ENCODE results near the gene C19orf38.

C19orf38 gene

GRCh38 chr19:10812196-10812595, 36.0 kb upstream of the C19orf38 start:
- H3K27ac ChIP-seq (ENCODE audit: low read depth, low read length), result no peak overlapping the region
- no peaks in the 10 kb centered on the region for H3K79me2 ChIP-seq (ENCODE audit: control insufficient read depth, low read length)
- no peaks in the 10 kb centered on the region for H3K27me3 ChIP-seq (ENCODE audit: control insufficient read depth, low read length)
- H3K9me3 ChIP-seq (ENCODE audit: control insufficient read depth, insufficient read depth, low read length), result no peaks in the 10 kb centered on the region
- no peaks in the 10 kb centered on the region for H3K9me2 ChIP-seq (replicated peaks; ENCODE audit: control insufficient read depth, low read length)
- TF ChIP-seq, protein P1, sequence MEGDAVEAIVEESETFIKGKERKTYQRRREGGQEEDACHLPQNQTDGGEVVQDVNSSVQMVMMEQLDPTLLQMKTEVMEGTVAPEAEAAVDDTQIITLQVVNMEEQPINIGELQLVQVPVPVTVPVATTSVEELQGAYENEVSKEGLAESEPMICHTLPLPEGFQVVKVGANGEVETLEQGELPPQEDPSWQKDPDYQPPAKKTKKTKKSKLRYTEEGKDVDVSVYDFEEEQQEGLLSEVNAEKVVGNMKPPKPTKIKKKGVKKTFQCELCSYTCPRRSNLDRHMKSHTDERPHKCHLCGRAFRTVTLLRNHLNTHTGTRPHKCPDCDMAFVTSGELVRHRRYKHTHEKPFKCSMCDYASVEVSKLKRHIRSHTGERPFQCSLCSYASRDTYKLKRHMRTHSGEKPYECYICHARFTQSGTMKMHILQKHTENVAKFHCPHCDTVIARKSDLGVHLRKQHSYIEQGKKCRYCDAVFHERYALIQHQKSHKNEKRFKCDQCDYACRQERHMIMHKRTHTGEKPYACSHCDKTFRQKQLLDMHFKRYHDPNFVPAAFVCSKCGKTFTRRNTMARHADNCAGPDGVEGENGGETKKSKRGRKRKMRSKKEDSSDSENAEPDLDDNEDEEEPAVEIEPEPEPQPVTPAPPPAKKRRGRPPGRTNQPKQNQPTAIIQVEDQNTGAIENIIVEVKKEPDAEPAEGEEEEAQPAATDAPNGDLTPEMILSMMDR (IDR thresholded peaks at IDR 0.05; ENCODE audit: low read depth, low read length, poor library complexity, severe bottlenecking), result no peak
- no peak for TF ChIP-seq EZH2phosphoT487 (IDR thresholded peaks at IDR 0.05; ENCODE audit: borderline replicate concordance, low read length)
- H4K20me1 ChIP-seq (ENCODE audit: control insufficient read depth, insufficient read depth, low read depth, low read length), result no peaks in the 10 kb centered on the region
- no peaks in the 10 kb centered on the region for H3K4me1 ChIP-seq (ENCODE audit: control insufficient read depth, low read length)
- H3K4me2 ChIP-seq (ENCODE audit: low read length), result no peak overlapping the region
- no peak overlapping the region for H3K4me3 ChIP-seq (ENCODE audit: low read length)
- H3F3A ChIP-seq (ENCODE audit: control insufficient read depth, insufficient read depth), result no peaks in the 10 kb centered on the region
- H3K36me3 ChIP-seq (ENCODE audit: control insufficient read depth, low read length), result peaks cover 10% of the 10 kb centered on the region; the same call in 1 of the 2 replicates

DNA sequence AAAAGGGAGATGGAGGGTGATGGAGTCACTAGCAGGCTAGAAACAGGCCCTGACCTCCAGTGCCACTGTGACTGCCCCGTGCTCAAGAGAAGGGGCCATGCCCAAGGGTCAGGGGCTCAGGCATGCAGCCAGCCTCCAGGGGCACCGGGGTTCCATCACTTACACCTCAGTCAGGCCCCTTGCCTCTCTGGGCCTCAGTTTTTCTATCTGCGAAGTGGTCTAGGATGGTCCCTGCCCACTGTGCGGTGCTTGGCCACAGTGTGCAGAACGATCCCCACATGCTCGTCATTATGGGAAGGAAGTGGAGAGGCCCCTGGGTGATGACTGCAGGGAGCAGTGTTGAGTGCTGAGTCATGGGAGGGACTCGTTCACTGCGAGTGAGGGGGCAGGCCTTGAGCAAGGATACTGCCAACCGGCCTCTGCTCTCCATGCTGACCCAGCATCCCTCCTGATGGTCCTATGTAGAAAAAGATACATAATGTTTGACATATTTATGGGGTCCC, 35.3 kb upstream of the C19orf38 start:
- H3K4me1 ChIP-seq (ENCODE audit: control insufficient read depth, low read length), result no peaks in the 10 kb centered on the region
- H3F3A ChIP-seq (ENCODE audit: control insufficient read depth, insufficient read depth), result no peaks in the 10 kb centered on the region
- no peaks in the 10 kb centered on the region for H4K20me1 ChIP-seq (ENCODE audit: control insufficient read depth, insufficient read depth, low read depth, low read length)
- H3K4me3 ChIP-seq (ENCODE audit: low read length), result no peak overlapping the region
- TF ChIP-seq, protein P1 (IDR thresholded peaks at IDR 0.05; ENCODE audit: low read depth, low read length, poor library complexity, severe bottlenecking), result no peak
- no peak for TF ChIP-seq EZH2phosphoT487 (IDR thresholded peaks at IDR 0.05; ENCODE audit: borderline replicate concordance, low read length)
- H3K36me3 ChIP-seq (ENCODE audit: control insufficient read depth, low read length), result peaks cover 10% of the 10 kb centered on the region; the same call in 1 of the 2 replicates
- no peaks in the 10 kb centered on the region for H3K9me2 ChIP-seq (replicated peaks; ENCODE audit: control insufficient read depth, low read length)
- H3K4me2 ChIP-seq (ENCODE audit: low read length), result no peak overlapping the region
- no peak overlapping the region for H3K27ac ChIP-seq (ENCODE audit: low read depth, low read length)
- no peaks in the 10 kb centered on the region for H3K9me3 ChIP-seq (ENCODE audit: control insufficient read depth, insufficient read depth, low read length)
- H3K27me3 ChIP-seq (ENCODE audit: control insufficient read depth, low read length), result no peaks in the 10 kb centered on the region
- no peaks in the 10 kb centered on the region for H3K79me2 ChIP-seq (ENCODE audit: control insufficient read depth, low read length)

DNA sequence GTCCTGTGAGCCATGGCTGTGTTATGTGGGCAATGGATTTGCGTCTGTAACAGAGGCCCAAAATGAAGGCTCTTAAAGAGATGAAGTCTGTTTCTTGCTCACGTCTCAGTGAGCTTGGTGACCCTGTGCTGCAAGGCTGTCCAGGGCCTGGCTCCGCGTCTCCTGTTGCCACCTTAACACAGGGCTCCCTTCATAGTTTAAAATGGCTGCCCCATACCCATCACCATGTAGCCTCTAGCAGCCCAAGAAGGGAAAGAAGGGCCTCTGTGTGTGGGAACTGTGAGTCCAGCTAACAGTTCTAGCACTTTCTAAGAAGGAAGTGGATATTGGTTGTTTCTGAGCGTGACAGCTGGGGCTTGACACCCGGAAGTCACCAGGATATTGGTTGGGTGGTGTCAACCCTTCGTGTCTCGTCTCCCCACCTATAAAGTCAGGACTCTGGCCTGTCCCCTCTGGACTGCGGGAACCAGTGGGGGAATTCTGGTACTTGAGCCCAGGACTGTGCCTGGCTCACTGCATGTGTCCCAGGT, 33.1 kb upstream of the C19orf38 start:
- H3K79me2 ChIP-seq (ENCODE audit: control insufficient read depth, low read length), result no peaks in the 10 kb centered on the region
- no peak for TF ChIP-seq EZH2phosphoT487 (IDR thresholded peaks at IDR 0.05; ENCODE audit: borderline replicate concordance, low read length)
- TF ChIP-seq, protein P1 (IDR thresholded peaks at IDR 0.05; ENCODE audit: low read depth, low read length, poor library complexity, severe bottlenecking), result no peak
- no peaks in the 10 kb centered on the region for H3K27me3 ChIP-seq (ENCODE audit: control insufficient read depth, low read length)
- H3K9me3 ChIP-seq (ENCODE audit: control insufficient read depth, insufficient read depth, low read length), result no peaks in the 10 kb centered on the region
- no peaks in the 10 kb centered on the region for H4K20me1 ChIP-seq (ENCODE audit: control insufficient read depth, insufficient read depth, low read depth, low read length)
- H3K4me2 ChIP-seq (ENCODE audit: low read length), result no peak overlapping the region
- H3K4me1 ChIP-seq (ENCODE audit: control insufficient read depth, low read length), result no peaks in the 10 kb centered on the region
- H3K4me3 ChIP-seq (ENCODE audit: low read length), result no peak overlapping the region
- peaks cover 12% of the 10 kb centered on the region; the same call in 1 of the 2 replicates for H3K36me3 ChIP-seq (ENCODE audit: control insufficient read depth, low read length)
- H3K27ac ChIP-seq (ENCODE audit: low read depth, low read length), result no peak overlapping the region
- H3K9me2 ChIP-seq (replicated peaks; ENCODE audit: control insufficient read depth, low read length), result no peaks in the 10 kb centered on the region
- H3F3A ChIP-seq (ENCODE audit: control insufficient read depth, insufficient read depth), result no peaks in the 10 kb centered on the region
